Epidermal melanocyte (primary cell): ENCODE data around the gene CYB561D2.

ENCODE experiments used
- DNase-seq: peaks from one replicate; pipeline ENCODE4 v3.0.0; 2011; ENCODE audit warnings: low spot score; ENCODE audit not compliant: insufficient read length

The CYB561D2 gene

GRCh38 chr3:50365080-50365841 lies 14.6 kb downstream of the CYB561D2 start:
- DNase-seq: peak; percentile 75

DNA sequence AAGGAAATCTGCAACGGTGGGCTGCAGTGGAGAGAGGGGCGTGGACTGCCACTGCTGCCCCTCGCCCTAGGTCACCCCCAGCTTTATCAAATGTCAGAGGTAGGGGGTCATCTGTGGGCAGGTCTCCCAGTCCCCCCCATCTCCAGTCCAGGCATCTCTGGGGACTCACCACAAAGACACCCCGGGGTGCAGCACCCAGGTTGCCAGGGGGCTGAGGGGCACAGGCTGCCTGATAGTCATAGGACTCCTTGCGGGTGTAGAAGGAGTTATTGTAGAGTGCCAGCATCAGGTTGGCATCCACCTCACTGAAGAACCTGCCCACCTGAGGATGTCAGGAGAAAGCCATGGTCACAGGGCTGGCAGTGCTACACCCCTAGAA lies 15.2 kb downstream of the CYB561D2 start:
- DNase-seq: no peak

DNA sequence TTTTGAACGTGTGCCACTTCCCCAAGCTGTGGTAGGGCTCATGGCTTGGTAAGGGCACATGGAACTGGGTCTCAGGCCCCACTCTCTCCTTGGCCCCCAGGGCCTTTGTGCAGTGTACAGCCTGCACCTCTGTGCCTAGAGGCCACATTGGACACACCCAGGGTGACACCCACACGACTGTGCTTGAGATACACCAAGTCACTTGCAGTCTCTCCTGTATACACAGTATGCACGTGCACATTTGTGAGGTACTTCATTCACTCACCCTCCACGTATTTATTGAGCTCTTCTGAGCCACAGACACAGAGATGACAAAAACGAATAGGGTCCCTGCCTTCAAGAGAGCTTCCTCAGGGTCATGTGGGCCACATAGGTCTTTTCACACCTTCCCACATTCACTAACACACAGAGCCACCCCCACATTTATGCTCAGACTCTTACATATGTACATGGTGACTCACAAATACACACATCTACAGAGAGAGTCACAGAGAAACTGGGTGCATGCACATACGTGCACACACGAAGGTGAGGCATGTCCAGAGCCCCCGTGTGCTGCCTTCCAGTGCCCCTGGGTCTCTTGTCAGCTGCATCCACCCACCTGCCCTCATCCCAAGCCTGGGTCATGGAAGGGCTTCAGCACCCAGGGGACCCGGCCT lies 18.5 kb downstream of the CYB561D2 start:
- DNase-seq: no peak

GRCh38 chr3:50370594-50370993 lies 19.9 kb downstream of the CYB561D2 start:
- no peak for DNase-seq

DNA sequence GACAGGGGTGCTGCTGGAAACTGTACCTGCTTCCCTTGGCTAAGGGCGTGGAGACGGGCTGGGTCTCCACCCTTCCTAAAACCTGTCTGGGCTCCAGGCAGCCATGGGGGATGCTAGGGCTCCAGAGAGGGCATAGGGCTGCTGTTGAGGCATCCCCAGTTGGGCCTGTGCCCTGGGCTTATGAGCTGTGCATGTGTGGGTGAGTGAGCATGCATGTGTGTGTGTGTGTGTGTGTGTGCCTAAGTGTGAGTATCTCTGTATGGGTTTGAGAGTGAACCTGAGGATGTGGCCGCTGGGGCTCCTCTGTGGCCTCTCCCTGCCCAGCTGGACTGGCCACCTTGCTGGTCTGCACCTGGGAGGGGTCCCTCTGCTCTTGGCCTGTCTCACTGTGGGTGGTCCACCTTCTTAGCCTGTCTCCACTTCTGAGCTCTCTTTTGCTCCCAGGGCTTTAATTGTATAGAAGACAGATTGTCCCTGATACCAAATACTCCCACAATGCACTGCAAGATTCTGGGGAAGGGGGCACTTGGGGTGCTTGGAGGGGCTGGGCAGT lies 20.5 kb downstream of the CYB561D2 start:
- DNase-seq: no peak

GRCh38 chr3:50372349-50372748 lies 21.7 kb downstream of the CYB561D2 start:
- DNase-seq: no peak

- DNase-seq: no peak
Measured at GRCh38 chr3:50373146-50374051, 22.7 kb downstream of the CYB561D2 start.

GRCh38 chr3:50374363-50375257 lies 23.9 kb downstream of the CYB561D2 start:
- DNase-seq: no peak

- DNase-seq: no peak
Measured at GRCh38 chr3:50375258-50375931, 24.7 kb downstream of the CYB561D2 start.

DNA sequence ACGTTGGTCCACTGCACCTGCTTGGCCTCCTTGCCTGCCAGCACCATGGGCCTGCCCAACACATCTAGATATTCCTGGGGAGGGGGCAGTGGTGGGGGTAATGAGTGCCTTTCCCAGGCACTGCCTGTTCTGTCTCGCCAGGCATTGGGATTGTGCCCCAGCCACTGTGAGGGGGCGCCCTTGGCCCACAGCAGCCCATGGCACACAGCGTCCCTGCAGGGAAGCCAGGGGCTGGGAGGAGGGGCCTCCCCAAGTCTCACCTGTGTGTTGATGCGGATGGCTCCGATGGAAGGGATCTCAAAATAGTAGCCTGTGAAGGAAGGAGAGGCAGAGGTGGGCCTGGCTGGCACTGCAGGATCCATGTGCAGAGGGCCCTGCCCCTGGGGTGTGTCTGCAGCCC lies 27.4 kb downstream of the CYB561D2 start:
- DNase-seq: no peak

- DNase-seq: no peak
Measured at GRCh38 chr3:50378757-50379156, 28.1 kb downstream of the CYB561D2 start.

GRCh38 chr3:50380405-50381085 lies 29.9 kb downstream of the CYB561D2 start:
- no peak for DNase-seq

- DNase-seq: no peak
Measured at GRCh38 chr3:50381383-50381782, 30.7 kb downstream of the CYB561D2 start.

- DNase-seq: no peak
Measured at GRCh38 chr3:50382722-50383121, 32.1 kb downstream of the CYB561D2 start.

DNA sequence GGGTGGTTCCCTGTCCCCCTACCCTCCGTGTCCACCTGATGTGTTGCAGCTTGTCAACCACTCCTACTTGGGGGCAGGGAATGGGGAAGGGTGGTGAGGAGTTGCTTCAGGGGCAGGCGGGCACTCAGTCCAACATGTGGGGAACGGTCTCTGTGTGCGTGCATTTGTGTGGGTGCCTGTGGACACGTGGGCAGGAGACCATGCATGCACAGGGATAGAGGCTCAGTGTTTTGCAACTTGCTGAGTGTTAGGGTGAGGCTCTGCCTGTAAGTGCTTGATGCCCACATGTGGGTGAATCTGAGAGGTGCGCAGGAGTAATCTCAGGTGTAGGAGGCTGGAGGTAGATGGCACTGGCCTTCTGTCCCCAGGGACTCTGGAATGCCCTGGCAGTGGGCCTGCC lies 33.1 kb downstream of the CYB561D2 start:
- DNase-seq: no peak

GRCh38 chr3:50385754-50386153 lies 35.1 kb downstream of the CYB561D2 start:
- DNase-seq: no peak

- no peak for DNase-seq
Measured at GRCh38 chr3:50388016-50388719, 37.5 kb downstream of the CYB561D2 start.

DNA sequence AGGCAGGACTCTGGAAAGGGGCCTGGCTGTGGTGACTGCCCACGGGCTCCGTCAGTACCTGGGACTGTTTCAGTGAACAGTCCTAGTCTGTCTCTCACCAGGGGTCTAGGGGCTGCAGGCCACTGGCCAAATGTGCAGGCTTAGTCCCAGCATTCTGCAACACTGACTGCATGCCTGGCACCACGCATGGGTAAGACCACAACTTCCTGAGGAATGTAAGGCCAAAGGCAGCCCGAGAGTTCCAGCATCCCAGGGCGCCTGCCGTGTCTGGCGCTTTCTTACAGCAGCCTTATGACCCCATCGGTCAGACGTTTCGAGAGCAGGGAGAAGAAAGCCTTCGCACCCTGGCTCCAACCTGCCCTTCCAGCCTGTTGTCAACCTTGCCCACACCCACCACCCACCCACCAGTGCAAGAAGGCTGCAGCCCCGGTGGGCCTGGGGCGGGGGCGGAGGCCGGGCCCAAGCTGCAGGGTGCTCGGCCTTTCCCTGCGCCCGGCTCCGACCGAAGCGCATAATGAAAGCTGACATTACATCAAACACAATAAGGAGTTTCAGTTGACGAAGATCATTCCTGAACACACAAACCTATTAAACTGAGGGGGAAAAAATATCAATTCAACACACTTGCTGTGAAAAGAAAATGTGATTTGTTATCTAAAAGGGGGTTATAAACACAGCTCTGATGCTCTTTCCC lies 38.2 kb downstream of the CYB561D2 start:
- DNase-seq: no peak
